GM08714 (cell line): Measurements from ENCODE around the gene HIVEP3.

Experiments
- H3K4me3 ChIP-seq: fragments of 200-500 bp; sonication (Bioruptor generic); 2 replicates; pipeline ENCODE4 v1.5.1; 2014; ENCODE audit warnings: mild to moderate bottlenecking, low read length, inconsistent platforms
- ZNF274 ChIP-seq: IDR thresholded peaks from 2 replicates; pipeline ENCODE4 v1.6.1; 2012; ENCODE audit warnings: mild to moderate bottlenecking, low read depth, low read length

The HIVEP3 gene

DNA sequence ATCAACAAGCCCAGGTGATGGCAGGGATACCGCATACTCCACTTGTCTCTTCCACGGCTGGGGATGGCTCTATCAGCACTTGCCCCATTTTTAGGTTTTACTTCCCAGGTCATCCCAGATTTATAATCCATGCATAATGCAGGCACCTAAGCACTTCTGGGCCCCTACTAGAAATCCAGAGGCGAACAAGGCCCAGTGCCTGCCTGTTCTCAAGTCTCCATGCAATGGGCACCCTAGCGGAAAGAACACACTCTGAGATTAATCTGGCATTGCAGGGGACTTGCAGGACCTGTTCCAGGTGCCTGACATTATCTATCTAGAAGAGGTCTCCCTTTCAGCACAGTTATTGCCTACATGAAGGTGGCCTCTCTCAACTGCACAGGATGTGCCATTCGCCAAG, 39.8 kb downstream of the HIVEP3 start:
- no peak for TF ChIP-seq ZNF274
- no peak overlapping the region for H3K4me3 ChIP-seq

GRCh38 chr1:41878495-41878894, 40.2 kb downstream of the HIVEP3 start:
- no peak for TF ChIP-seq ZNF274
- H3K4me3 ChIP-seq: no peak overlapping the region

GRCh38 chr1:41876576-41877445, 41.9 kb downstream of the HIVEP3 start:
- no peak overlapping the region; the same call in 1 of the 2 replicates for H3K4me3 ChIP-seq
- no peak for TF ChIP-seq ZNF274

- H3K4me3 ChIP-seq: no peak overlapping the region
- no peak for TF ChIP-seq ZNF274
Measured at GRCh38 chr1:41875487-41875886, 43.2 kb downstream of the HIVEP3 start.

DNA sequence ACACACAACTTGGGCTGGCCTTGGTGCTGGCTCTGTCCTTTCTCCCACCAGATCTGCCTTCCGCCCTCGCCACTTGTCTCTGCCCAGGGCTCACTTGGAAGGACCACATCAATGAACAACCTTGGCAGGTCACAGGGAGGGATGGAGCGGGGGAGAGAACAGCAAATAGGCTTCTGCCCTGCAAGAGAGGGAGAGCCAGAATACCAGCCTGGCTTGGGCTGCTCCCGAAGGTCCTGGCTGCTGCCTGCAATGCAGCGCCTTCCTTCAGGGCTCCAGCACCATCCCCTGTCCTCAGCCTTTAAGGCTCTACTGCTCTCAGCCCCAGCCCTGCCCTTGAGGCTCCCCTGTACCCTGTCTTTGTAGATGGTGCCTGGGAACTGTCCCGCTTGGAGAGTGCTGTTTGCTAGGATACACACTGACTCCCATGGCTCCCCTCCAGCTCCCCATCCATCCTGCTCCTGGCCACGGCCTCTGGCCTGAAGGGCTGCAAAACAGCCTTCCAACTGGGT, 43.8 kb downstream of the HIVEP3 start:
- no peak overlapping the region for H3K4me3 ChIP-seq
- no peak for TF ChIP-seq ZNF274

DNA sequence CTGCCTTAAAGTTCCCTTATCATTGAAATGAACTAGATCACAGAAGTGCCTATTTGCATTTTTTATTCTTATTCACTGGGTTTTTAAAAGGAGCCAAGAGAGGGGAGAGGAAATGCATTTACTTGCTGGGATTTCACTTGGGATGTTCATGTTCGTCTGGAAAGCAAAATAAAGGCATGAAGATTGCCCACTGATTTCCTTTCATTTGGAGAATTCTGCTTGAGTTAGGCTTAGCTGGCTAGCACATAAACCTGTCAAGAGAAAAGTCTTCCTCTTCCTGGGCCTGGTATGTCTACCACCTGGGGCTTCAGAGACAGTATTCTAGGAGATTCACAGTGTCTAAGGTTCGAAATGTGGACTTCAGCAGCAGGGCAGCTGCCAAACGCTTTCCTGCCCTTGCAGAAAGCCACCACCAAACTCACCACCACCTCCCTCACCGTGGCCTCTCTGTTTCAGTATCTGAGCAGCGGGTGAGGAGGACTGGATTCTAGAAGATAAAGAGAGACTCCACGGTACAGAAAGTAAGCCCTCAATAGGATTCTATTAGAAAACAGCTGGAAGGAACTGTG, 44.5 kb downstream of the HIVEP3 start:
- no peak for TF ChIP-seq ZNF274
- no peak overlapping the region for H3K4me3 ChIP-seq

GRCh38 chr1:41872074-41872473, 46.6 kb downstream of the HIVEP3 start:
- H3K4me3 ChIP-seq: no peak overlapping the region
- TF ChIP-seq ZNF274: no peak

DNA sequence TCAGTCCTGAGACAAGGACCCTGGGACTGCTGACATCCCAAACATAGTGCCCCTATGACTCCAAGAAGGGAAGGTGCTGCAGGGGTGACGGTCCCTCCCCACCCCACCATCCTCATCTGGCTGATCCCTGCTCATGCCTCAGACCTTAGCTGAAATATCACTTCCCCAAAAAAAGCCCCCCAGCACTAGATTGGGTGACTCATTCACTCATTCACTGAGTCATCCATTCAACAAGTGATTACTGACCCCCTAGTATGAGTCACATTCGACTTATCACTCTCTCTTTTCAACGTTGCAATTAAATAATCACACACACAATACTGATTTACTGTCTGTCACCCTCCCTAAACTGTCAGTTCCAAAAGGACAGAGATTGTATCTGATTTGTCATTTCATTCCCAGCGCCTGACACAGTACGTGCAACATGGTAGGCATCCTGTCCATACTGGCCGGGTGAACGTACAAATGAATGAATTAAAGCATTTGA, 48.6 kb downstream of the HIVEP3 start:
- no peak for TF ChIP-seq ZNF274
- no peak overlapping the region for H3K4me3 ChIP-seq

- no peak for TF ChIP-seq ZNF274
- no peak overlapping the region for H3K4me3 ChIP-seq
Measured at GRCh38 chr1:41868241-41868998, 50.3 kb downstream of the HIVEP3 start.

- no peak for TF ChIP-seq ZNF274
- no peak overlapping the region for H3K4me3 ChIP-seq
Measured at GRCh38 chr1:41866285-41866684, 52.4 kb downstream of the HIVEP3 start.

GRCh38 chr1:41864471-41865040, 54.2 kb downstream of the HIVEP3 start:
- TF ChIP-seq ZNF274: no peak
- no peak overlapping the region for H3K4me3 ChIP-seq

GRCh38 chr1:41863718-41864117, 55.0 kb downstream of the HIVEP3 start:
- no peak overlapping the region for H3K4me3 ChIP-seq
- TF ChIP-seq ZNF274: no peak

- TF ChIP-seq ZNF274: no peak
Measured at GRCh38 chr1:41862384-41863221, 56.1 kb downstream of the HIVEP3 start.

More at GRCh38 chr1:41862384-41863221, 56.1 kb downstream of the HIVEP3 start:
- H3K4me3 ChIP-seq: no peak overlapping the region
